Activated T-cell treated with anti-CD3 and anti-CD28 coated beads for 24 hours (primary cell): ENCODE data around the gene ACTL10.

Experiments used
- DNase-seq: peaks from one replicate; pipeline ENCODE4 v3.0.0-alpha.2; 2020; ENCODE audit warnings: low read depth

The ACTL10 gene

DNA sequence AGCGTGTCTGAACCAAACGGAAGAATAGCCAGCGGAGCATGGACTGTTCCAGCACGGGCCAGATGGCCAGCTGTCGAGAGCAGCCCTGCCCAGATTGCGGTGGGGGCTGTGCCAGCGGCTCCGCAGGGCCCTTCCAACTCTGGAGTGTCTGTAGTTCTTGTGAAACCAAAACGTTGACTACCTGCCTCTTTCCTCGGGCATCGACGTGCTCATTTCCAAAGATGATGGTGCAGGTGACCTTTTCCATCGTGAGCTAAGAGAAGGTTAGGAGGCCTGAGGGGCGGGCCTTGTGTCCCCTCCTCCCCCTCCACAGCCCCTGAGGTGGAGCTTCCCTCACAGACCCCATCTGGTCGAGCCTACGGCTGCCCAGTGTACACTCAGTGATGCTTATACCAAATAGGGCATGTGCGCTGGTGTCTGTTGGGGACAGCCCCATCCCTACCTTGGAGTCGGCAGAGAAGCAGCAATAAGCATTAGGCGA lies 17.5 kb upstream of the ACTL10 start:
- no peak for DNase-seq

DNA sequence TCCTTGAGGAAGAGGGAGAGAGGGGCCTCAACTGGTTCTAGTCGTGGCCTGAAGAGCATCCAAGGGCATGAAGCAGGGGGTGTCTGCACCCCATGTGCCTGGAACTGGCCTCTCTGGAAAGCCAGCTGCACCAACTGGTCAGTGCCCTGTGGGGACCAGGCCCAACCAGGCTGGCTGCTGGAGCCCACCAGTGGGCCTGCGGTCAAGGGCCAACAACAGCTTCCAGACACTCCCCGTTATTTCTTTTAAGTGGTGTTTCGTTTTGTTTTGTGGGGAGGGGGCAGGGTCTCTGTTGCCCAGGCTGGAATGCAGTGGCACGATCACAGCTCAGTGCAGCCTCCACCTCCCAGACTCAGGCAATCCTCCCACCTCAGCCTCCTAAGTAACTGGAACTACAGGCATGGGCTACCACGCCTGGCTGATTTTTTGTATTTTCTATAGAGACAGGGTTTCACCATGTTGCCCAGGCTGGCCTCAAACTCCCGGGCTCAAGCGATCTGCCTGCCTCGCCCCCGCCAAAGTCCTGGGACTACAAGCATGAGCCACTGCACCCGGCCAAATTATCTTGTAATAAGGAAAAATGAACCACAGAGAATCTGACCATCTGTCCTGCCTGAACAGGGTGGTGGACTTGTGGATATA lies 16.5 kb upstream of the ACTL10 start:
- DNase-seq: no peak

DNA sequence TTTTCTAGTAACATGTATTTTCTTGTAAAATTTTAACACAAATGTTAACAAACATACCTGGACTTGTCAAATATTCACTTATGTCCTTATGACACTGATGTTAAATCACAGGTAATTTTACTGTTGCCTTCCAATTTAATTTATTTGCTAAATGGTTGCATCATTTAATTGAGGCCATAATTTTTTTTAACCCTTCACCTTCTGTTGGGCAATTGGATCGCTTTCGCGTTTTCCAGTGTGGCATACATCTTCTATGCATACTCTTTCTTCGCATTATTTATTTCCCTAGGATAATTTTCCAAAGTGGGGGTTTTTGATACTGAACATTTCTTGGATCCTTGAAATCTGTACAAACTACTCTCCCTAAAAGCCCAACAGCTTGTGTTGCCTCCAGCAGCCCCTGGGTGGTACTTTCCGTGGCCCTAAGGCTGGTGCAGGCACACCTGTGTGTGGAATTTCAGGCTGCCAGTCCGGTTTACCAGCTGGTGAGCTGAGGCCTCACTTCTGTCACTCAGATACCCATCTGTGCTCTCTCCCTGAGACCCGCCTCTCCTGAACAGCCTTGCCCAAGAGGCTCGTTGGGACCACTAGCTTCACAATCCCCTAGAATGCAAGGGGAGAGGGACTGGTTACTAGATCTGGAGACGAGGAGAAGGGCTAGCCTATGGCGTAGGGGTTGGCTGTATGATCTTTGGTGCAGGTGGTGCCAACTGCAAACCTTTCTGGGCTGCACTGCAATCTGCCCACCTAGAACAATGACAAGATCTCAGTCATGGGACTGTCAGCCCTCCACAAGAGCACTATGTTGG lies 15.8 kb upstream of the ACTL10 start:
- DNase-seq: no peak

DNA sequence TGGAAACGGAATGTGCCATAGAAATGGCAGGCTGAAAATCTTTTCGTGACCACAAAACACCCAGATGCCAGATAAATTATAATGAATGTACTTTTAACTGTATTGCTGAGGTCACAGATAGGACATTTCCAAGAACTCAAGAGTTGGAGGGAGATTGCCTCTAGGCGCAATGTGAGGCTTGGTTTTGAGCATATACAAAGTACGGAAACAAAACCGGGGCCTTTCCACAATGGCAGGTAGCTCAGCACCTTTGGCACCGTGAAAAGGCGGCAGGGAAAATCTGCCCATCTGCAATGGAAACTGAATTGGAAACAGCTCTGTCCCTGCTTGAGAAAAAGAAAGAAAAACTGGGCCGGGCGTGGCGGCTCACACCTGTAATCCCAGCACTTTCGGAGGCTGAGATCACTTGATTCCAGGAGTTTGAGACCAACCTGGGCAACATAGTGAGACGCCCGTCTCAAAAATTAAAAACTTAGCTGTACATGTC lies 15.1 kb upstream of the ACTL10 start:
- no peak for DNase-seq

DNA sequence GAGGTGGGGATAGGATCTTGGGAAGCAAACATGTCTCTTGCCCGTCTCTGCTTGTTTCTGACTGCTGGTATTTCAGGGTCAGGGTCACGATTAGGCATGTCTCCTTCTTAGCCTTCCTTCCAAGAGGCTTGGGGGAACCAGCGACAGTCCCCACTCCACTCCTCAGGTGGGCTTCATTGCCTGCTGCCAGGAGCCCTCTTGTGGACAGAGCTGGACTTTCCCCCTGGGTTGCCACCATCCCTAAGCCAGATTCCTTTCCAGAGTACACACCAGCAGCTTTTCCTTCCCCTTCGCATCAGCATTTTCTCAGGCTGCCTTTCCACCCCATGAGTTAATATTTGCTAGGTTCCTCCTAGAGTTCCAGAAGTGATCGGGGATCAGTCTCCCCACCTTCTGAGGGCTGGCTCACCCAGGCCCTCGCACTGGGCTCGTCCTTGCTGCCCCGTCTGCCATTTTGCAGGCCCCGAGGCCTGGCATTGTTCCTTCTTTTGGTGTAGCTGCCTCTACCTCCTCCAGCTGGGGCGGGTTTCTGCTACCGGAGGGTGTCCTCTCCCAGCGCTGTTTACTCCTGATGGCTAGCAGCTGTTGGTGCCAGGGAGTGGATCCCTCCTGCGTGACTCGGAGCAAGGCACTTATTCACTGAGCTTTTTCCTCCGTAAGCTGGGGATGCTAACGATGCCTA lies 13.4 kb upstream of the ACTL10 start:
- peak; percentile 14 for DNase-seq

DNA sequence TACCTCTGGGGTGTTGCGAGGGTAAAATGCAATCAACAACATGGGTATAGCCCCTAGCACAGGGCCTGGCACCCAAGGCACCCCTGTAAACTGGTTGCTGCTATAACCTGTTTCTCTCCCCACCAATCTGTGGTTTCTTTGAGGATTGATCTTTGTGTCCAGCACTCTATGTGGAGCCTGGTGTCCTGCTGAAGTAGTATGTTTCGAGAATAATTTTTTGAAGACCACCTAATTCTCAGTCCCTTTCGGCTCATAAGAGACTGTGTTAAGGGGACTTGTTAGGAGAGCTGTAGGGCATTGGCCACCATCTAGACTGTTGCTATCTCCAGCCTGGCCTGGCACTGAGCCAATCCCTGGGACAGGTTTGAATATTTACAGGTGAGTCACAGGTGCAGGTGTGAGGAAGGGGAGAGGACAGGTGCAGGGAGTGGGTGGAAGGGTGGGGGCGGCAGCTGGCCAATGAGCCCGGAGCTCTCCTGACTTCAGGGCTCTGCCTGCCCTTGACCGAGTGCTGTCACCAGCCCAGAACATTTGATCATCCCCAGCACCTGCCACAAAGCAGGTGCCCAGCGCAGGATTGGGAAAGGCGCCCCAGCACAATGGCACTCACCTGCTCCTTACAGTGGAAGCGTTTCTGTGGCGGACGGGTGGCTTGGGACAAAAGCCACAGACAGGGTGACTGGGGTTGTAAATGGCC lies 12.7 kb upstream of the ACTL10 start:
- no peak for DNase-seq

DNA sequence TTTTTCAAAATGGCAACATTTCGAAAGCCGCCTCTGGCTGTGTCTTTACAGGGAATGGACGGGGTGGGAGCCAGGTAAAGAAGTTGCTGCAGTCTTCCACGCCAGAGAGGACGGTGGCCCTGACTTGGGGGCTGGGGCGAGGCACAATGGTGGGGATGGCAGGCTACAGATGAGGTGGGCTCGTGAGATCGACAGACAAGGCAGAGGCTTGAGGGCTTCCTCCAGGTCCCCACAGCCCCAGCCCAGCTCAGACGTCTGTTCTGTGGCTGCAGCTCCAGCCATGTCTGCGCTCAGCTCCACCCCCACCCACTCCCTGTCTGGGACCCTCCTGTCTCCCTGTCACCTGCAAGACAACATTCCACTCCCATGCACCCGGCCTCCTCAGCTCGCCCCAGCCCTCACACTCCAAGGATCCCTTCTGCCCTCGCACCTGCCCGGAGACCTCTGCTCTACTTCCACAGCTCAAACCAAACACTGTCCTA lies 12.0 kb upstream of the ACTL10 start:
- no peak for DNase-seq

DNA sequence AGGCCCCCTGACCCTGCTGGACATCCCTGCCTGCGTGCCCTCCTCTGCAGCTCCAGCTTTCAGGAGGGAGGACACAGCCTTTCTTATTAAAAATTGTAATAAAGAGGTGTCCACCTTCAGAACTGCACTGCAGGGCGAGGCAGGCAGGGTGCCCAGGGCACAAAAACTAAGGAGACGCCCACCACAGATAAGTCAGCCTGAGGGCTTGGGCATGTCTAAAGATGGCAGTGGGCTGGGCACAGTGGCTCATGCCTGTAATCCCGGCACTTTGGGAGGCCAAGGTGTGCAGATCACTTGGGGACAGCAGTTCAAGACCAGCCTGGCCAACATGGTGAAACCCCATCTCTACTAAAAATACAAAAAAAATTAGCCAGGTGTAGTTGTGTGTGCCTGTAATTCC lies 11.6 kb upstream of the ACTL10 start:
- no peak for DNase-seq

DNA sequence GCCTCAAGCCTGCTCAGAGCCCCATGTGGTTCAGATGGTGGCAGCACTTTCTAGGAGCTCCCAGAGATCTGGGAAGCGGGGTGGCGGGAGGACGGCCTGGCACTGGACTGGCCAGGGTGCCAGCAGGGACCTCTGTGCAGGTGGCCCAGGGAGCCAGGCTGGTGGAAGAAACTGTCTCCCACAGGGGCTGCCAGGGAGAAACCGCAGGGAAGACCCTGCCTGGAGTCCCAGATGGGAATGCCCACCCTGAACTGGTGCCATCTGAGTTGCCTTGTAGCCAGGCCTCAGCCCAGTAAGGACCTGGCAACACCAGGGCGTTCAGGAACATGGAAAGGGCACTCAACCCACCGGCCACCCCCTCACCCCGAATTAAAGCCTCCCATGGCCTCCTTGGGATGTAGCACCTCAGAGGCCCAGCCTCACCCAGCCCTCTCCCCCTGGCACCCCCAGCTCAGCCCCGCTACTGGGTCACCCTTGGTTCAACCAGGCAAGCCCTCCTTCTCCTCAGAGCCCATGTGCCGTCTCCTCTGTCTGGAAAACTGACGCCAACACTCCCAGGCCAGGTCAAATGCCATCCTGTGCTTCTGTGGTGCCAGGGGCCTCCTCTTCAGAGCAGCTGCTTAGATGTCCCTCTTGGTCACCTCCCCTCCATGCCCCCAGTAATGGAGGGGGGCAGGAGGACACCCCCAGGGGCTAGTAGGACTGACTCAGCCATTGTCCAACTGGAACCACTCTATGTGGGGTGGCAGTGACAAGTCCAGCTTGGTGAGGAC lies 10.5 kb upstream of the ACTL10 start:
- no peak for DNase-seq

DNA sequence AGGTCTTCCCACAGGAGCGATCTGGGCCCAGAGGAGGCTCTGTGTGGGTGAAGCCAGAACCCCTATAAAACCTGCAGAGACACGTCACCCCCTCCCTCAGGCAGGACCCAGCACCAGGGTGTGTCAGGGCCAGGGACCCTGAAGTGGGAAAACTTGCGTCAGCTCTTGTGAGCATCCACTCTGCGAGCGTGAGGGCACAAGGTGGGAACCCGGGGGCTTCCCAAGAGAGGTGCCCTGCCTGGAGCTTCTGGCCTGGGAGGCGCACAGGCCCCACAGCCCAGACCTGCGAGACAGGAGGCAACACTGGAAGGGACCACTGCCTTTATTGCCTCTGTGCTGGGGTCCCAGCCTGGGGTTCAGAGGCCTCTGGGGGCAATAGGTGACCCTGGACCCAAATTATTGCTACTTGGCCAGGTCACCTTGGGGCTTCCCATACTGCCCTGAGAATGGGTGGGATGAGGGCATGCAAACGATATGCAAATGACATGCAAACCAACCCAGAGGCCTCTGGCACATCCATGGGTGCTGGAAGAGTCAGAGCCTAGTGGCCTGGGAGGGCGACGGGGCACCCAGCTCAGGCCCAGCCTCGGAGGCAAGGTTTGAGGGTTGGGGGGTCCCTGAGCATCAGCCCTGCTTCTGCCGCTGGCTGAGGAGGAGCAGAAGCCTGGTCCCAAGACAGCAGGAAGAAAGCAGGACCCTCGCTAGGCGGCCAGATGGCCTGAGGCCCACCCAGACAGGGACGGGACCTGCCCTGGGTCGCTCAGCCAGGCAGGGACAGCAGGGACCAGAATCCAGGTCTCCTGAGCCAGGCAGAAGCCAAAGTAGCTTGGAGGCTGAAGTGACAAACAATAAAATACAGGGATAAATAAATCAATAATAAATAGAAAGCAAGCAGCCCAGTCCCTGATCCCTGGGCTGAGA lies 9.7 kb upstream of the ACTL10 start:
- no peak for DNase-seq

DNA sequence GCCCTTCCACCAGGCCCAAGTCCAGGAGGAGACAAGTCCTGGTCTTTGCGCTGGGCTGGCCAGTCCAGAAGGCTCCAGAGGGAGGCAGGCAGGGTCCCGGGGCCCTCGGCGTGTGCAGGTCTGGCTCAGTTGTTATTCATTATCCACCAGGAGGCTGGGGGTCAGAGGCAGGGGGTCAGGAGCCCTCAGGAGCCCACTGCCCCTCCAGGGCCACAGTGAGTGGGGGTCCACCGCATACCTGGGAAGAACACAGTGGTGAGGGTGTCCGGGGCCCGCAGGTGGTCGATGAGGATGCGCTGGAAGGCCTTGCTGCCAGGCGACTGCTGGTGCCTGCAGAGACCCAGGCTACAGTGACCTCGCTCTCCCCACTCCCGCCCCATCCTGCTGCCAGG lies 9.0 kb upstream of the ACTL10 start:
- no peak for DNase-seq

DNA sequence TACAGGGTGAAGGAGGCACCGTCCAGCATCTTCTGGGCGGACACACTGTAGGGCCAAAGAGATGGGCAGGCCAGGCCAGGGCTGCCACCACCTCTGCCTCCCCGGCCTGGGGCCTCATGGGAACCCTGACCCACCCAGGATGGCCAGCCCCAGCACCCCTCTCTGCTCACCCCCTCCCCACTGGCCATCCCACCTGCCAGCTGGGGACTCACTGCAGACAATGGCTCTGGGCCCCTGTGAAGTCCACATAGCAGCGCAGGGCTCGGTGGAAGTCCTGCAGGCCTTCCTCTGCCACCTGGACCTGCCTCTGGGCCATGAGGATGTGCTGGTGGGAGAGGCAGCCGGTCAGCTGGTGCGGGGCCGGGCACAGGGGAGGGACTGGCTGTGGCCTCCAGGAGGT lies 8.2 kb upstream of the ACTL10 start:
- DNase-seq: no peak

DNA sequence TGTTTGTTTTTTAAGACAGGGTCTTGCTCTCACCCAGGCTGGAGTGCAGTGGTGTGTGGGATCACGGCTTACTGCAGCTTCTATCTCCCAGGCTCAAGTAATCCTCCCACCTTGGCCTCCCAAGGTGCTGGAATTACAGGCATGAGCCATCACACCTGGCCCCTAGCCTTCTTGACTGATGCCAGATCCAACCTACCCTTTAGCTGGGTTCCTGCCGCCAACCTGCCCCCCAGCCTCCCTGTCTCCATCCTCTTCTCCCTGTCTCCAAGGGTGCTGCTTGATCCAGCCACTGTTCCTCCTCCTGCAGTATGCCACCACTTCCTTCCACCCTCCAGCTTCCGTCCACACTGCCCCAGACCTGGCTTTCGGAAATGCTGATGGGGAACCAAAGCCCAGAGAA lies 7.8 kb upstream of the ACTL10 start:
- DNase-seq: no peak

DNA sequence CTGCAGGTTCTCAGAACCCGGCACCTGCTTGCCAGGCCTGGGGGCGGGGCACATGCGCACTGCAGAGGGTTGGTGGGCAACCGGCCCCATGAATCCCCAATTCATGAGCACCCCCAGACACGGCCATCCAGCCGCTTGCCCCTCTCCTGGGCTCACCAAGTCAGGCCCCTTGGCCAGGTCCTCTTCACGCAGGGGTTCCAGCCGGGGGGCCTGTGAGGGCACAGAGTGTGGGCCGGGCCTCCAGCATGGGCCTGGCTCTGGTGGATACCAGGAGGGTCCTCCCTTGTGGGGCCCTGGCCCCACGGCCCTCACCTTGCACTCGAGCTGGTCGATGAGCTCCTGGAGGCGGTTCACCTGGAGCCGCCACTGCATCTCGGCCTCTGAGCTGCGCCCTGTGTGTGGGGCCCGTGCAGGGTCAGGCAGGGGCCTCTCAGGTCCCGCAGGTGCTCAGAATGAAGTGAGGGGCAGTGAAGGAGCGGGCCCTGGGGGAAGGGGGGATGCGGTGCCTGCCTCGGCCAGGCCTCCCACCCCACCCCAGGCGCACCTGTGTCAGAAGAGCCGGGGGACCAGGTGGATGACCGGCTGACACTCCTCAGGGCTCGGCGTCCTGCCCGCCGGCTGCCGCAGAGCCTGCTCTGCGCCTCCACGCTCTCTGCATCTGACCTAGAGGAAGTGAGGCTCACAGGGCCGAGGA lies 7.3 kb upstream of the ACTL10 start:
- no peak for DNase-seq

DNA sequence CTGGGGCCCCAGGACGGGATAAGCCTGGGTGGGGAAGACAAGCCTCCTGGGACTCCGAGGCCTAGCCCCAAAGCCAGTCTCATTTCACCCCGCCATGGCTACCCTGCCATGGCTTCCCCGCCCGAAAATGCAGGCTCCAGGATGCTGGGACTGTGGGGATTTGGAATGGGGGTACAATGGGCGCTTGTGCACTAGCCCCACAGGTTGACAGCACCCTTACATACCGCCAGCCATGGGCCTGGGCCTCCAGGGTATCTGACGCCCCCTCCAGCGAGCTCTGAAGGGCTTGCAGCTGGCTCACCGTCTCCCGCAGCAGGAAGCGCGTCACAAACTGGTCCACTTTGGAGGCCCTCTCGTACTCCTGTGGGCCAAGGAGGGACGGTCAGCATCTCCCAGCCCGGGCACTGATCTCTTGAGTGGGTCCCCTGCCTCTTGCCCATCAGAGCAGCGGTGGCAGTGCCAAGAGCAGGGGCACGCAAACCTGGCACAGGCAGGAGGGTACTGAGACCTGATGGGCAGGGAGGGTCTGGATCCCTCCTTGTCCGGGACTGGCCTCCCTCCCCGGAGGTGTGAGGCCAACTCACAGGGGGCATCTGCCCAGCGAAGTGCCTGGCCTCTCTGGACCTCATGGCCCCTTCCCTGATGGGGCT lies 6.6 kb upstream of the ACTL10 start:
- no peak for DNase-seq

DNA sequence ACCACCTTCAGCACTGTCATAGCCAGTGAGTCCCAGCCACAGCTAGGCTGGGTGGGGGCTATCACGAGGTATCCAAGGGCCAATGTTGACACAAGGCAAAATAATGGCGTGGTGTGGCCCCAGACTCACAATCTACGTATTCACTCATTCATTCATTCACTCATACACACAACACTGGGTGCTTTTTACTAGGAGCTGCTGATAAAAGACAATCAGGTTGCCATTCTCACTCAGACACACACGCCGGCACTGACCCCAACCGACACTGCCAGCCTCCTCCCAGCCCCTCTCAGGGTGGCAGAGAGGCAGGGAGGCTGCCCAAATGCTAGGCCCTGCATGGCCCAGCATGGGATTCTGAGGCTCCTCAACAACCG lies 6.1 kb upstream of the ACTL10 start:
- DNase-seq: no peak

DNA sequence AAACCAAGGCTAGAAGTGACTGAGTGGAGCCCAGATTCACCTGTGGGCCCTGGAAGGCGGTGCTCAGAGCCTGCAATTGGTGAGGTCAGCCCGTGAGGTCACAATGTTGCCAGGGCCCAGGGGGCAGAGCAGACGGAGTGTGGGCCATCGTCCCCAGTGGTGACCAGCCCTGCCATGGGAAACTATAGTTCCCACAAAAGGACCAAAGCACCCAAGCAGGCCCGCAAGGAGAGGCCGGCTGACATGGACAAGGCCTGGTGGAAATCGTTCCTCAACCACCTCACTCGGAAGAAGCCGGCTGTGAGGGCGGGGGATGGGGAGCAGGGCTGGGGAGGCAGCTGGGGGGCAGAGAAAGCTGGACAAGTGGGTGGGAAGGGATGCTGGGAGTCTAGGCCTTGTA lies 4.6 kb upstream of the ACTL10 start, which contains the start of gene C20orf144:
TSS of gene C20orf144 (plus strand) at position 156 of the 400 bp plus-strand sequence. CDS start at position 175, 19 bp downstream.
- DNase-seq: no peak

DNA sequence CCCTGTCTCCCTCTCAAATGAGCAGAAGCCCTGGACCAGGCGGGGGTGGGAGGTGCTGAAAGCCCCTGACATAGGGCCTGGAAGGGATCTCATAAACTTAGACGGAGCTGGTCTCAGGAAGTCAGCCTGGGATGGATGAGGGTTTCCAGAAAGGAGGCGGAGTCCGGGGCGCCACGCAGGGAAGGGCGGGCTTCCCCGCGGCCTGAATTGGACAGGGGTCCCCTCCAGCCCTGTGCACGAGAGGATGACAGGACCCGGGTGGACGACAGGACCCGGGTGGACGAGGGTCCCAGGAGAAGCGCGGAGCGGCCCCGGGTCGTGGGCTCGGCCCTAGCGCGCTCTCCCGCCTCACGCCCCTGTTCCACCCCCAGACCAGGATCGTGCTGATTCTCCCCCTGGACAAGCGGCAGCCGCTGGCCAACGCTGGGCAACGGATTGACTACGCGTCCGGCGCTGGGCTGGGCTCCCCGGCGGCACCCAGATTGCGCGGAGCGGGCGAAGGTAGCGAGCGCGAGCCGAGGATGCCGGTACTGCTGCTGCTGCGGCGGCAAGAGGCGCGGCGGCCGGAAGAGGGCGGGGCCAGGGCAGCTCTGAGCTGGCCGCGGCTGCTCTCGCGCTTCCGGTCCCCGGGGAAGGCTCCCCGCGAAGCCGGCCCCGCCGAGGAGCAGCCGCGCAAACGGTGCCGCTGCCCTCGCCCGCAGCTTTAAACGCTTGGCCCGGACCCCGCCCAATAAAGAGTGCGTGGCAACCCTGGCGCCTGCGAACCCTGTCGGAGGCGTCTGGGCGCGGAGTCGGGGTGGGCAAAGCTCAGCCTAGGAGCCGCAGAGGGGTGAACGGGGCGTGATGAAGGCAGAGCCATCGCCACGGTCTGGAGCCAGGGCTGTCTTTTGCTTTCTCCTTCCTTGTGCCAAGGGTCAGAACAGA lies 3.3 kb upstream of the ACTL10 start:
- peak; percentile 77 for DNase-seq
